Measurements from ENCODE around the gene NAA10.

NAA10 gene

DNA sequence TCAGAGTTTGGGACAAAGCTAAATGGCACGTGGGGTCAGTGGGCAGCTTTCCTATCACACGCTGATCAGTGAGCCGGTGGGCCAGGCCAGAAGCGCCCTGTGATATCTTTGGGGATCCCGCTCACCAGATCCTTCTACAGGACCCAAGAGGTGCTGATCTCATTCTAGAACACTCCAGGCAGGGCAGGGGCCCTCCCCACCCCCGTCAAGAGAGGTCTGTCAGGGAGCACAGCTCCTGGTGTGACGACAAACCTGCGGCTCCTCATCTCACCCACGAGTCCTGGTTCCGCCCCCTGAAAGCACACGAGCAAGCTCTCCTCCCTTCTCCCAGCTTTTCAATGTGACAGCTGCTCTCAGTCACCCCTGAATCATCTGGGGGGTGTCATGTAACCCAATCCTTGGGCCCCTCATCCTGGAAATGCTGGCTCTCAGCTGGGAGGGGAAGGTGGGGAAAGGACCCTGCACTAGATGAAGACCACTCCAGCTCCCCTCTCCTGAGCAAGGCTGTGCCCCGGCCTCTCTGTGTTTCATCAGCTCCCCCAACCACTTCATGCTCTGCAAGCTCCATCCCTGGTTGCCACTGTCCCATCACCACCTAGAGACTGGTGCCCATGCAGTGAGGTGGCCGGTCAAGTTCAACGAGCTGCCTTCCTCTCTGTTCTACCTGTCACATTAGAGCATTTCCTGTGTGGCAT, 32.2 kb upstream of the NAA10 start:
- no peak for DNase-seq

DNA sequence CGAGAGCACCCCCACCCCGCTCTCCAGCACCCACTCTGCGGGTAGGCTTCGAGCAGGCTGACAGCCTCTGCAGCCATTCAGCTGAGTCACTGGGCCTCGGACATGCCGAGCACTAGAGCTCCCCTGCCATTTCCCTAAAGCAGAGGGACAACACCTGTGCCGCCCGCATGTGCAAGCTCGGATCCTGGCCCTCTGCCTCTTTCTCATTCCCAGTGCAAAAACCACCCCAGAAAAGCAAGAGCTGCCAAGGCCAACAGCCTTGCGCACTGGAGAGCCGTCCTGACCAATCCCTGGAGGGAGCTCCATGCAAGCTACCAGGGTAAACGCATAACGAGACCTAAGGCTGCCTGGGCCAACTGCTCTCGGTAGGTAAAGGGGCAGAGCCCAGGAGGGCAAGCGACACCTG, 31.4 kb upstream of the NAA10 start:
- DNase-seq = no peak

DNA sequence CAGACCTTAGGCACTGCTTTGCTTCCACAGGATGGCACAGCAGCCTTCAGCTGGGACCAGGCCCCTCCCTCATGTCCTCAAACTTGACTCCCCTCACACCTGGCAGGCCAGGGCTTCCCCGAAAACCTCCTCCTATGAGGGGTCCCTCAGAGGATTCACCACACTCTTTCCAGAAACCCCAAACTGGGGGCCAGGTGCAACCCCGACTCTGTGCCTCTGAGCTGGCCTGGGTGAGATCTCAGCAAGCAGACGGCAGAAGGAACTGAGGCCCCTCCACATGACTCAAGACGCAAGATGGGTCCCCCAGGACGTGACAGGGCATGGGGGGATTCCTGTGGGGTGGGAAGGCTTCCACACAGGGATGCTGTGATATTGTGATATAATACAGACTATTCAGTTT, 30.6 kb upstream of the NAA10 start:
- no peak for DNase-seq

DNA sequence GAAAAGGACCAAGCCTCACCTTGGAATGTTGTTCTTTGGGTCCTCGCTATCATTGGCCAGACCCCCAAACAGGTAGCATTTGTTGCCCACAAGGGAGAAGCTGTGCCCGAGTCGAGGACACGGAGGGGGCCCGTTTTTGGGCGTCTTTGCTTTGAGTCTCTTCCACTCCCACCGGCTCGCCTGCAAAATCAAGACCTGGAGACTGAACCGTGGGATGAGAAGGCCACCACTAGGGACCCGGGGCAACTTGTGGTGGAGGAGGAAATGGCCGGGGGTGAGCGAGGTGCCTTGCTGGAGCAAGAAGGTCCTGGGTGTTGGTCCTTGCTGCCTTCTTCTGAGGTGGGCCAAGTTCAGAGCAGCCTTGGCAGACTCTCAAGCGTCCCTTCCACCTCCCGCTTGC, 29.3 kb upstream of the NAA10 start:
- DNase-seq = no peak

DNA sequence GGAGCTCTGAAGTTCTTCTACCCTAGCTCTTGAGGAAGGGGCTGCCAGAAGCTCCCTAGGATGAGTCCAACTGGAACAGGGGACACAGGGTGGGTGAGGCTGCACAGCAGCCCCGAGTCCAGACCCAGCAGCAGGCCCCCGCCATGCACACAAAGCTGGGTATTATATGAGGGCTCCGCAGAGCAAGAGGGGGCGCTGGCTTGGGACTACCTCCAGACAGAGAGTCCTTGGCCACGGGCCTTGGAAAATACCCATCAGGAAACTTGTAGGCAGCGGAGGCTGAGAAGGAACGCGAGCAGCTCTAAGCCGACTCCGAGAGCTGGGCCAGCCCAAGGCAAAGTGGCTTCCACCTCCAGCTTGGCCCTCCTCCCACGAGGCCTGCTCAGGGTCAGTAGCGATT, 28.7 kb upstream of the NAA10 start:
- no peak for DNase-seq

DNA sequence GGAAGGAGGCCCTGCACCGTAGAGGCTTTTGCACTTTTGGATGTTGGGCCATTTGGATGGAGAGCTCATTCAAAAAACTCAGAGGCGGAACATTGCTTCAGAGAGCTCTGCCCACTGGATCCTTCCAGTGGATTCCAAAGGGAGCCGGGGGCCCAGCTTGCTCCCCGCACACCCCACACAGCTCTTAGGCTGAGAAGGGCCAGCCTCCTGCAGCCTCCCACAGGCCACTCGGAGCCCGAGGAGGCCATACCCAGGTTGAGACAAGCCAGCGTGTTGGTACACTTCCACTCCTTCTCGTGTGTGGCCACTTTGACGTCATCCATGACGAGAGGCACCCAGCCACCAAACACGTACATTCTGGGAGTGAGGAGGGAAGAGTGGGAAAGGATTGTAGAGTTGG, 26.5 kb upstream of the NAA10 start:
- no peak for DNase-seq

DNA sequence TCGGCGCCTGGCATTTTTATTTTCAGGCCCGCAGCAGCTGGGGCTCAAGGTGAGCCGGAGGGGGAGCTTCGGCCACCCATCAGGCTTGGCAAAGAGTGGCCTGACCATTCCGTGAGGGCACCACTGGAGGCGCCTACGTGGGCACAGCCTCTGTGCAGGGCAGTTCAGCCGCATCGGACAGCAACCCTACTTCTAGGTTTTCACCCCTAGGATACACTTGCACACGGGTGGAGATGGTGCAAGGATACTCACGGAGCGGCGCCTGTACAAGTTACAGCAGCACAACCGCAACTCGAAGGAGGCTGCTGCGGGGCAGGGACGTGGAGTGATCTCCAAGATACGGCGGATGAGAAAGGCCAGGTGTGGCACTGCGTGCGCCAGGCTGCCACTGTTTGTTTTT, 25.9 kb upstream of the NAA10 start:
- DNase-seq = no peak

DNA sequence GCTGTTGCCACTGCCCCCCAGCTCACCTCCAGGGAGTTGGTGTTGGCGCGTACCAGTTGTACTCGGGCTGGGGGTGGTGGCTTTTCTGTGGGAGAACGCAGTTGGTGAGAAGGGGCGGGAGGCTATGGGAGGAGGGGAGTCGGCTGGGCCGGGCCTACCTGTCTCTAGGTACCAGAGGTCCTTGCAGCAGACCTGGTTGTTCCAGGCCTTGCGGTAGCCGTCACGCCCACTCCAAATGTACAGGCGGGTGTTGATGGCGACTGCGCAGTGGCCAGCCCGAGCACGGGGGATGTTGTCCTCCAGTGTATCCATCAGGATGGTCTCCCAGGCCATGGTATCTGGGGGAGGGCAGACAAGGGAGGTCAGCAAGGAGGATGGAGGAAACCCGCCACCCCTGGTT, 25.2 kb upstream of the NAA10 start:
- DNase-seq = no peak

DNA sequence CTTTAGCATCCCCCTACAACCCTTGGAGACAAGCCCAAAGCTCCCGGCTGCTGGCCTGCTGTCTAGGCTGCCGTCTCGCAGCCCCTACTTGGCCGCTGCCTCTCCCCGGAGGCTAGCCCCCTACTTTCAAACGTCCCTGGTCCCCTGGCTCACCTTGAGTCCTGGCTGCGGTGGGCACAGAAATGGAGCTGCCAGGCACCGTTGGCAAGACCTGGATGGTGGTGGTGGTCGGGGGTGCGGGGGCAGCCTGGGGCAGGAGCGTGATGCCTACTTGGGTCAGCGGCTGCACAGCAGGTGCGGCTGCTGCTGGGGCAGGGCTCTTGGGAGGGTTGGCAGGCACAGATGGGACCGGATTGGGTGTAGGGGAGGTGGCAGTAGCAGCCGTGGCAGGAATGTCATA, 24.8 kb upstream of the NAA10 start:
- DNase-seq = no peak

DNA sequence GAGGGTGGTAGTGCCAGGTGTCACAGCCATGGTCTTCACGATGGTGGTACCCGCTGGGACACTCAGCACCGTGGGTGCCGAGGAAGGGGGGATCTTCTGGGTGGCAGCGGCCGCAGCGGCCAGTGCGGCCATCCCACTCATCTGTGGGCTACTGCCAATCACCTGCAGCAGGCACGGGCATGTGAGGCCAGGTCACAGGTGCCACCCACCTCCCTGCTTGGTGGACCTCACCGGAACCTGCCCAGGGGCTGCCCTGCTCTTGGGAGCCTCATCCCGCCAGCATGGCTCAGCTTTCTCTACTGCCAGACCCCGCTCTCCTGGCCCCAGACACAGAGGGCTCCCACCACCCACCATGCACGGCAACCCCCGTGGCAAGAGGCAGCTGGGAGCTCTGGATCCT, 23.8 kb upstream of the NAA10 start:
- no peak for DNase-seq

DNA sequence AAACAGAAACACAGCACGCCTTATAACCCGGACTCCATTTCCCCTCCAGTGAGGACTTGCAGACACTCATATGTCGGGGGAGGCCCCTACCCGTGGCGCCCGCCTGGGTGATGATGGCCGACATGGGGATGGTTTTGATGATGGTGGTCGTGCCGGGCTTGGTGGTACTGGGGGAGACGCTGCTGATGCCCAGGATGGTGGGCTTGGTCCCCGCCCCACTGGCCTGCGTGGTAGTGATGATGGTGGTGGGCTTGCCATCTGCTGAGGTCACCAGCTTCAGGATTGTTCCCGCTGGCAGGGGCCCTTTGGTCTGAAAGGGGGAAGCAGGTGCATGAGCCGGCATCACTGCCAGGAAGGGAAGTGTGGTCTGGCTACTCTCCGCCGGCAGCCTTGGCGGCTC, 22.4 kb upstream of the NAA10 start:
- DNase-seq = no peak

DNA sequence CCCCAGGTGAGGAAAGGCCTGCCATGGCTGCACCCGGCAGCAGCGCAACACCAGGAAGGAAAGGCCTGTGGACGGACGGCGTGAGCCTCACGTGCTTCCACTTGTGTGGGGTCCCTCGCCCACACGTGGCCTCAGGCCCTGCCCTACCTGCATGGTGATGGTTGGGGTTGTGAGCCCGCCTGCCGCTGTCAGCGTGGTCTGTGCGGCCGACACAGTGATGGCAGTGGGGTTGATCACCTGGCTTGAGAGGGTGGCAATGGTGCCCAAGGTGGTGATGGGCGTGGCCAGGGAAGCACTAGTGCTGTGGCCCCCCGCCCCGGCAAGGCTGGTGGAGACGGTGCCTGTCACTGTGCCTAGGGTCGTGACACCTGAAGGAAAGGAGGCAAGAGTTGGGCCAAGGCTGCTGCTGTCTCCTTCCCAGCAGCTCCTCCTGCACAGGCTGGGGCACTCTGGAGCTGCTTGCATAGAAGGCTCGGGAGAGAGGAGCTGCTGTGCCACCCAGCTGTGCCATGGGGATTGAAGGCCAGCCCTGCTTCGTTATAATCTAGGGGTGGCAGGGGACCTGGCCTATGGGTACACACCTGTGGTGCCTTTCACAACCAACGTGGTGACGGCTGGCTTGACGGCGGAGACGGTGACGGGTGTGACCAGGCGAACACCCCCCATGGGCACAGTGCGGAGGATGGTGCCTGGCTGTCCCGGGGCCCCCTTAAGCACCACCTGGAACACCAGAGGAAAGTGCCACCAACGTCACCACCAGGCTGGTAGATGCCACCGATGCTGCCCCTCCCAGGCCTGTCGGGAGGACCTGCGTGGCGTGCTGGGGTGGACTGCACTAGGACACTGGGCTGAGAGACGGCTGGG, 21.4 kb upstream of the NAA10 start:
- DNase-seq = no peak

DNA sequence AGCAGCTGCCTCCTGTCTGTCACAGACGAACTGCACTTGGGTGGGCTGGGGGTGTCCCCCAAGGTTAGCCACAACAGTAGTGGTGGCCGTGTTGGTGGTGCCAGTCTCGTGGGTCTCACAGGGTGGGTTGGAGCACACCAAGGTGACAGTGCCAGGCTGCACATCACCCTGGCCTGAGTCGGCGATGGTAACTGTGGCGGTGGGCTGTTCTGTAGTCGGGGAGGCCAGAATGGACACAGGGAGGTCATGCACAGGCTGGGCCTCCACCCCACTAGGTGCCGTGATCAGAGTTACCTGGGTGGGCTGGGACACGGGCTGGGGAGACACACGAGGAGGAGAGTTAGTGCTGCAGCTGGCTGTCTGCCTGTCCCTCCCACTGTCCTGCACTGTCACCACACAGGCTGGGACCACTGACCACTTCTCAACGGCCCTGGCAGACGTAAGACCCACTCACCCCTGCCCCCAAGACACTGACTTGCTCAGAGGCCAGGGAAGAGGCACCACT, 20.4 kb upstream of the NAA10 start:
- no peak for DNase-seq

DNA sequence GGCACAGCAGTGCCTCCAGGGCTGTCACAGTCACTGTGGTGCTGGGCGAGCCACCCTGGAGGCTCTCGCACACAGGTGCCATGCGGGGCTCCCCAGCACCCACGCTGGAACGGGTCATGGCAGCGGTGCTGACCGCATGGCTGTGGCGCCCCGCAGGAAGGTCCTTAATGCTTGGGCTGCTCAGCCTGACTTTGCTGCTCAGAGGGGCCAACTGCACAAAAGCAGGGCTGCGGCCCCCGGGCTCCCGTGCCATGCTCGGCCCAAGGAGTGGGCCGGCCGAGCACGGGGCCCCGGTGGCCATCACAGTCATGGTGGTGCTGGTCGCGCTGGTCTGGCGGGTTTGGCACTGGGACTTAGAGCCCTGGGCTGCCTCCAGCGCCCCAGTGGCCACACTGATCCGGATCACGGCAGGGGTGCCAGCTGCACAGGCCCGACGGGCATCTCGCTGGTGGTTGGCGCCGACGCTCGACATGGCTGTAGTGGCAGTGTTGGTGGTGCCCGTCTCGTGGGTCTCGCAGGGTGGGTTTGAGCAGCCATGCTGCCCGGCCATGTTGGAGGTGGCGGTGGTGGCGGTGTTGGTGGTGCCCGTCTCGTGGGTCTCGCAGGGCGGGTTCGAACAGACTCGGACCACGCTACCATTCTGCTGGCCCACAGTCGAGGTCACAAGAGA, 19.9 kb upstream of the NAA10 start:
- no peak for DNase-seq

DNA sequence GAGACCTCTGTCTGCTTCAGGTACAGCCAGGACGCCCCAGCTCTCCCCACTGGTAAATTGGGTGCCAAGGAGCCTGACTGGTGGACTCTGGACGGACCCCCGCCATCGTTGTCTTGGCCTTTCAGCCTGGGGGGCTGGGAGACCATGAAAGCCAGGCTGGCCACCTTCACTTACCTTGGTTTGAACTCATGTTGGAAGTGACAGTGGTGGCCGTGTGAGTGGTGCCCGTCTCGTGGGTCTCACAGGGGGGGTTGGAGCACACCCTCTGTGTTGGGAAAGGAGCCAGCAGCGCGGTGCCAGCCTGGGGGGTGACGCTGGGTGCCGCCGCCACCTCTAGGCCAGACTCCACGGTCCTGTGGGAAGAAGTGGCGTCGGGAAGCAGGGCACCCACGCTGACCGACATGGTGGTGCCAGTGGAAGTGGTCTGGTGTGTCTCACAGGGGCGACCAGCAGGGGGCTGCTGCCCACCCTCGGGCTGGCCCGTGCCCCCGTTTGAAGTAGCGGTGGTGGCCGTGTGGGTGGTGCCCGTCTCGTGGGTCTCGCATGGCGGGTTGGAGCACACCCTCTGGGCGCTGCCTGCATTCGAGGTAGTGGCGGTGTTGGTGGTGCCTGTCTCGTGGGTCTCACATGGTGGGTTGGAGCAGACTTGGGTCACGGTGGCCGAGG, 19.2 kb upstream of the NAA10 start:
- no peak for DNase-seq

DNA sequence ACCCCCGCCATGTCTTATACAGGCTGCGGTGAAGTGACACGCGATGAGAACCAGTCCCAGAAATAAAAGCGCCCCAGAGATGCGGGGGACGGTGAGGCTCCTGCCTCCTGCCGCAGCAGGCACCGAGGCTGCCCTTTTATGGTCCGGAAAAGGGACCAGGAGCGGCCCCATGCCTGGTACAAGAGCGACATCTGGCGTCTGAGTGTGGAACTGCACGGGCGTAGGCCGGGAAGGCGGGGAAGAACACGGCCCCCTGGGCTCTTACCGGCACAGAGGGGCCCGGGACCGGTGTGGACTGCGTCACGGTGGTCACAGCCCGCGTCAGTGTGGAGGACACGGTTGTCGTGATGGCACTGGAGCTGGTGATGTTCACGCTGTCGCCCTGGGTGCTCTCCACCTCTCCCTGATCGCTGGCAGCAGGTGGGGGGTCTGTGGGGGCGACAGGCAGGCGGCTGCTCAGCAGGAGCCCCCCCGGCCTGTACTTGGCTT, 18.5 kb upstream of the NAA10 start:
- DNase-seq = peak; percentile 46

DNA sequence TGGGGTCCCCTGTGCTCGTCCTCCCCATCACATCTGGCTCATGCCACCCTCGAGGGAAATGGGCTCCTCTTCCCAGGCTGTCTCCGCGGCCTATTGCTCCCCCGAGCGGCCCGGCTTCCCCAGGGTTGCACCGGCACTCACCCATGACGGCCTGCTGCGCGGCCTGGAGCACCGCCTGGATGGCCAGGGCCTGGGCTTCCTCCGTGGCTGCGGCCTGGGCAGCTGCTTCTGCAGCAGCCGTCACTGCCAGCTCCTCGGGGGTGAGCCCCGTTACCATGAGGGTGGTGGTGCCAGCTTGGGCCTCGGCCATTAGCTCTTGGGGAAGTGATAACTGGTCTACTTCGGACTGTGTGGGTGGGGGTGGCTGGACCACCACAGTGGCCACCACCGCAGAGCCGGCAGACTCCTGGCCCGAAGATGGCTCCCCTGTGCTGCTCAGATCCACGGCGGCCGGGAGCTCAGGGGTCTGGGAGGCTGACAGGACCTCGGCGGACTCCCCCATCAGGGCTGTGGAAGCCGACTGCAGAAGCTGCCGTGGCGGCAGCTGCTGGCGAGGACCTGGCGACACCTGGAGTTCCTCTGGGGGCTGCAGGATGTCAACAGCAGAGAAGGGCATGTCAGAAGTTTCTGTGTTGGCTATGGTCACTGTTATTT, 17.7 kb upstream of the NAA10 start:
- DNase-seq = no peak

DNA sequence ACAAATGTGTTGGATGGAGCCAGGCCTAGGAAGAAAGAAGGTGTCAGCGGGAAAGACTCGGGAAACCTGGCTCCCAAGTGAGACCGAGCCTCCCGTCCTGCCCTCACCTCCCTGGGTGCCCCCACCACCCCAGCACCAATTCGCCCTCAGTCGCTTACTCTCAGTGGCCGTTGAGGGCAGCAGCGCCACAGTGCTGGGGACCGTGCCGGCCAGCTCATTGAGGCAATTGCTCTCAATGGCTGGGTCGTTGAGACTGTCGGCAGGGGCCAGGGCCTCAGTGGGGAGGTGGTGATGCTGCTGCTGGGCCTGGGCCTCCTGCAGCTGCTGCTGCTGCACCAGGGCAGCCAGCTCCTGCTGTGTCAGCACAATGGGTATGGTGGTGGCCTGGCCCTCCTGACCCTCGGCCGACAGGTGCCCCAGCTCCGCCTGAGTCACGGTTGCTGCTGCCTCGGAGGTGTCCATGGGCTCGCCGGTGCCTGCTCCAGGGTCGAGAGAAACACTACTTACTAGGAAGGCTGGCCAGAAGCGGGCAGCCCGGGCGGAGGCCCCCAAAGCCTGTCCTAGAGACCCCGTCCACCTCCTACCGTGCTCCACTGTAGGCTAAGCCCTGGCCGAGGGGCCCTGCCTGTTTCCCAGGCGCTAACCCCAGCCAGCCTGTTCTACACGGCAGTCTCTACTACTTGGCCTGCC, 17.0 kb upstream of the NAA10 start:
- DNase-seq = no peak

DNA sequence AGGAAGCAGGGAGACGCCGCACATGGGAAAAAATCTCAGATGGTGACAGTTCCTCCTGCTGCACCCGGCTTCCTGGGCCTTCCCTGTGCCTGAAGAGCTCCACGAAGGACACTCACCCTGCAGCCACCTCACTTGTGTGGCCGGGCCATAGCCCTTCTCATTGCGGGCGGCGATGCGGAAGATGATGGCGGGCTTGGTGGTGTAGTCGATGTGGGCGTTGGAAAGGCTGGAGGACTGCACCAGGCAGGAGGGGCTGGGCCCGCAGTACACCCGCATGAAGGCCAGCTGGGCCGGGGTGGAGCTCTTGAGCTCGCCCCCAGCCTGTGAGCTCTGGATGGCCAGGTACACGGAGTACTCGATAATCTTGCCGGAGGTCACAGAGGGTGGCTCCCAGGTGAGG, 15.3 kb upstream of the NAA10 start:
- DNase-seq = no peak

DNA sequence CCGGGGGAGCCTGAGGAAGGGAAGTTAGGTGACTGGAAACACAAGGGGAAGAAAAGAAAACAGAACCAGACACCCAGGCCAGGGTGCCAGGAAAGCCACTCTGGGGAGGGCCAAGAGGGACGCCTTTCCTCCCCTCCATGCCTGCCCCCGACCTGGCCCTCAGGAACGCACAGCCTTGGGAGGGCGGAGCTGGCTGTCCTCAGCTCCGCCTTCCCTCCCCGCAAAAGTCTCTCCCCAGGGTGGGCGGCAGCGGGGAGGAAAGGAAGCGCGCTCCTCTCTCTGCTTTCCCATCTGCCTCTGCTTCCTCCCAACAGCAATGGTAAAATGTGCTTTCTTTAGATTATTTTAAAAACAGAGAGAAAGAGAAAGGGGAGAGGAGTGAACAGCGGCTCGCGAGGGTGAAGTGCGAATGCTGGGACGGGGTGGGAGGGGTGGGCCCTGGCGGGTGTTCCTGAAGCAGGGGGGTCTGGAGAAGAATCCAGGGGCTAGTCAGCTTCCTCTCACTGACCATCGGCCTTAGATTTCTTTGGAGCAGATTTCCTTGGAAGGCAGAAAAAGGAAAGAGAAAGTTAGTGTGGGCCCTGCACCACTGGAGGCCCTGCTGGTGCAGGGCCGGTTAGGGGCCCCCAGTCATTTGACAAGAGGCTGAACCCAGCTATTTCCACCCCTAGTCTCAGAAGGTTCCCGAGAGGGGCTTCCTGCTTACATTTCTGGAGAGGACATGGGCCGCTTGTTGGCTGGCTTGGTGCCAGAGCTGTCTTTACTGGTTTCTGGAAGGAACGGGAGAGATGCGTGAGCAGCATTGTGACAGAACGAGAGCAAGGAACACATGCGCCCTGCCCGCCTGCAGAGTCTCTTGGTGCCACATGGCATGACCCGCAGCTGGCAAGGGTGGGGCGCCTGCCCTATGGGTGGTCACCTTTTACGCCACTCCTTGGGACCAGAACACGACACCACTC, 14.3 kb upstream of the NAA10 start:
- DNase-seq = no peak

DNA sequence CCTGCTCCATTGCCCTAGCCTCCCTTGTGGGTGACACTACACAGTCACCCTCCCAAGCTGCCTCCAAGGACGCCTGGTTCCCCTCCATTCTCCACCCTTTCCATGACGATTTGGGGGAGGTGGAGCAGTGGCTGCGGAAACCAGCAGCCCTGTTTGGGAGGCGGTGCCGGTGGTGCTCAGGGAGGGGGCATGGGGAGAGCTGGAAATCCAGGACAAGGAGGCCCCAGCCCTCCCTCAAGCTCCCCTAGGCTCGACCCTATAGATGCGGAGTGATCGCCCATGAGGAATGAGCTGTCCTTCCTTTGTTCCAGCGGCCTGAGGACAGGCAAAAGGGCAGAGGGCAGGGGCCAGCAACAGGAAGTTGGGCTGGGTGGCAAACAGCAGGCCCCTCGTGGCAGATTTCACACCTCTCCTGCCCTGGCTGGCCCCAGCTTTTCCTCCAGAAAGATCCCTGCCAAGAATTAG, 13.2 kb upstream of the NAA10 start:
- no peak for DNase-seq

All from NCI-H1048 (cell line).